Stimulated activated CD8-positive, alpha-beta memory T cell treated with anti-CD3 and anti-CD28 coated beads, Interleukin-2, amount 100 ng/mL, for 1 hour (primary cell): ENCODE data around the gene TRIM3.
A peak's percentile ranks its signal among the peaks of the same experiment; 100 is the strongest.
"Not testable (repeated sequence)": the region's sequence is repeated elsewhere in the genome, so short reads cannot be mapped to it uniquely, and the experiment has no call there.

Source experiments
- DNase-seq, 2 donors: peaks; one replicate each; pipeline ENCODE4 v3.0.0-alpha.2; 2020; ENCODE audit warnings: low read depth in 2 of 2

Gene TRIM3

DNA sequence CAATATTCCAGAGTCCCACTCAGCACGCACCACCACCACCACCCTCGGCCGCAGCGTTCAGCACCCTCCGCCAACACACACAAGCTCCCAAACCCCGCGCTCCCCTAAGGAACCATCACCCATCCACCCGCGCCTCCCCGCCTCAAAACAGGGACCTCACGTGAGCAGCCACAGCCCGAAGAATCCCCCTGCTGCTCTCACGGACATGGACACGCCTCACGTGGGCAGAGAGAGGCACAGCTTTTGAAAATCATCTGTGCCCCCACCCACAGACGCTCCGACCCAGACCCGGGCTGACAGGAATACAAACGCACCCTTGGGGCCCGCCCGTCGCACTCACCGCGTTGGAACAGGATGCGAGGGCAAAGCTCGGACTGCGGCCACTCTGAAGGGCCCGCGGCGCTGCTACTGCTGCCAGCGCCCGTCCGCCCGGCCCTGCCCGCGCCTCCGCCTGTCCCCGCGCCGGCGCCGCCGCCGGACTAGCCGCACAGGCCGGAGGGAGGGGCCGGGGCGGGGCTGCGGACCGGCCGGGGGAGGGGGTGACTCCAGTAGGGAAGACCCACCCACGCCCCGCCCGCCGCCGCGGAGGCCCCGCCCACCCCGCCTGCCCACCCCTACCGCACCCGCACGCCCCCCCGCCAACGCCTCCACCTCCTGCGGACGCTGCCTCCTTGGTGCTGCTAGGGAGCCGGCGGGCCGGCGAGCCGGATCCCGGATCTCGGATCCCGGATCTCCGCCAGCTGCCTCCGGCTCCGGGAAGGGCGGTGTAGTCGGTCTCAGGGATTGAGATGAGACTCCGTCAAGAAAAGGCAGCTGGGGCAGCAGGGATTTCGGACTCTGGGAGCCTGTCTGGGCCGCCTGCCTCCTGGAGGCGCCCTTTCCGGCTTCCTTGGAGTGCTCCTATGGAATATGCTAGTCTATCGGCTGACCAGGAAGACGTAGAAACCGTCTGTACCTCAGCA lies at the start of gene TRIM3:
TSS of gene TRIM3 (minus strand) at position 491 of the 962 bp plus-strand sequence. CDS start 8,246 bp downstream, outside the sequence.
- DNase-seq, result peak; percentile 62 to 65

DNA sequence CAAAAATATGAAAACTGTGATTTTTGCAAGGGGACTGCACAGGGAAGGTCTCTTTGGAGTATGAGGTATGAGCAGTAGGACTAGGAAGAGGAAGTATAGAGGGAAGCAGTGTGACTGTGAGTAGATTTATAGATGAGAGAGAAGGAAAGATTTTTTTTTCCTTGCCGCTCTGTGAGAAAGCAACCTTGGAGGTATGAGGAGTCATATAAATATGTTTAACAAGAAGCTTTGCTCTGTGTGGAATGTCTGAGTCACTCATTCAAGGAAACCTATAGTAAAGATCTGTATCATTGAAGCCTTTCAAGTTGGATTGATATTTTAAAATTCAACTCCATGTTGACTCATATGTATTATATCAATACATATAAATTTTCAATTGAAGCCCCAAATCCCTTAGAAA lies 49.5 kb upstream of the TRIM3 start:
- no peak for DNase-seq

DNA sequence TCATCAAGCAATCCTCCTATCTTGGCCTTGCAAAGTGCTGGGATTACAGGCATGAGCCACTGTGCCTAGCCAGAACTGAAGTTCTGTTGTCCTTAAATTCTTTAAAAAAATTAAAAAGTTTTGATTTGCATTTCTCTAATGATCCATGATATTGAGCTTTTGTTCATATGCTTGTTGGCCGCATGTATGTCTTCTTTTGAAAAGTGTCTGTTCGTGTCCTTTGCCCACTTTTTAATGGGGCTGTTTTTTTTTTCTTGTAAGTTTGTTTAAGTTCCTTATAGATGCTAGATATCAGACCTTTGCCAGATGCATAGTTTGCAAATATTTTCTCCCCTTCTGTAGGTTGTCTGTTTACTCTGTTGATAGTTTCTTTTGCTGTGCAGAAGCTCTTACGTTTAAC lies 48.2 kb upstream of the TRIM3 start:
- DNase-seq, result not testable (repeated sequence)

GRCh38 chr11:6520265-6520664 lies 46.5 kb upstream of the TRIM3 start:
- no peak for DNase-seq

DNA sequence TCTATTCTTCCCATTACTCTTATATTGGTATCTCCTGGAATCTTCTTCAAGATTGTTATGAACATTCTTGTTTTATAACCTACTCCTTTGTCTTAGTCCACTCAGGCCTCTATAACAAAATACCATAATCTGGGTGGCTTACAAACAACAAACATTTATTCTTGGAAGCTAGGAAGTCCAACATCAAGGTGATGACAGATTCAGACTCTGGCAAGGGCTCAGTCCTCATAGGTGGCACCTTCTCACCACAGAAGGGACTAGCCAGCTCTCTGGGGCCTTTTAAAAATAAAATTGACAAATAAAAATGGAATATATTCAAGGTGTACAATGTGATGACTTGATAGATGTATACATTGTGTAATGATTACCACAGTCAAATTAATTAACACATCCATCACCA lies 43.1 kb upstream of the TRIM3 start:
- no peak for DNase-seq

- no peak for DNase-seq
These were observed 32.0 kb upstream of the TRIM3 start for GRCh38 chr11:6505577-6506240.

DNA sequence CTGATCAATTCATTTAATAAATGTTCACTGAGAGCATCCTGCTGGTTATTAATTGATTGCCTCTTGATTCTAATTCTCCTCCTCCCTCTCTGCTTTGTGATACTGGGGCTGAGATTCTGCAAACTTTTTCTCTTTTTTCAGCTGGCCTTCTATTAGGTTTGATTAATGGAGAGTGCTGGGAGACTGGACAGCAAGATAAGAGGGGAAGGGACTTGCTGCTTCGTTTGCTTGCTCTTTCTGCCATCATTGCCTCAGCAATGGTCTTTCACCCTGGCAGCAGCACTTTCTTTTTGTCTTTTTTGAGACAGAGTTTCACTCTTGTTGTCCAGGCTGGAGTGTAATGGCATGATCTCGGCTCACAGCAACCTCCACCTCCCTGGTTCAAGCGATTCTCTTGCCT lies 30.4 kb upstream of the TRIM3 start:
- DNase-seq, result no peak

- no peak for DNase-seq
These were observed 28.6 kb upstream of the TRIM3 start for GRCh38 chr11:6502382-6502781.

DNA sequence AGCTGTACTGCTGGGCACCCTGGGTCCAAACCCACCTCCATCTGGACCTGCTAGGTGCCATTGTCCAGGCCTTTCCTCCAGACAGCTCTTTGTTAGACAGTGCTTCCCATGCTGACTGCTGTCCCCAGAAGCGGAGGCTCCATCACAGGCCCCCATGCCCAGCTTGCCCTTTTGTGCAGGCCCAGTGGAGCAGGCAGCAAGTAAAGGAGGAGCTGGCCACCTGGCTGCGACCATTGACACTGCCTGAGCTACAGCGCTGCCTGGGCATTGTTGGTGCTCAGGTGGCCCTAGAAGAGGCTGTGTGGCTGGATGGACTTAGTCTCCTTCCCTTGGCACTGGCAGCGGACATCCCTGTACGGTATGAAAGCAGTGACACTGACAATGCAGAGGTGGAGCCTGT lies 24.8 kb upstream of the TRIM3 start:
- DNase-seq, result no peak

DNA sequence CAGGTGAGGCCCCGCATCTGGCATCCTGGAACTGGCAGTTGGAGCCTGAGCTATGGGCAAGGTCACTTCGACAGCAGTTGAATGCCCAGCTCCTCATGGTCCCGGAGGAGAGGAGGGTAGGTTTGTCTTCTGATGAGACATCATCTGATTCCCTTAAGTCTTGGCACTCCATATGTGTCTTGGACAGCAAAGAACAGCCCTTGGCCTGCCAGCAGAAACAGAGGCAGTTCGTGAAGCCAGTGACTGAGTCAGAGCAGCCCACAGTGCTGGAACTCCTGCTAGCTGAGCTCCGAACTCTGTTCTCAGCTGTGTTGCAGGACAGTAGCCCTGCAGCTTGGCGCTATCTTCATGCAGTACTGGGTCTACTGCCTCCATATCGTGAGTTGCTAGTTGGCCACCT lies 24.4 kb upstream of the TRIM3 start:
- DNase-seq, result no peak

DNA sequence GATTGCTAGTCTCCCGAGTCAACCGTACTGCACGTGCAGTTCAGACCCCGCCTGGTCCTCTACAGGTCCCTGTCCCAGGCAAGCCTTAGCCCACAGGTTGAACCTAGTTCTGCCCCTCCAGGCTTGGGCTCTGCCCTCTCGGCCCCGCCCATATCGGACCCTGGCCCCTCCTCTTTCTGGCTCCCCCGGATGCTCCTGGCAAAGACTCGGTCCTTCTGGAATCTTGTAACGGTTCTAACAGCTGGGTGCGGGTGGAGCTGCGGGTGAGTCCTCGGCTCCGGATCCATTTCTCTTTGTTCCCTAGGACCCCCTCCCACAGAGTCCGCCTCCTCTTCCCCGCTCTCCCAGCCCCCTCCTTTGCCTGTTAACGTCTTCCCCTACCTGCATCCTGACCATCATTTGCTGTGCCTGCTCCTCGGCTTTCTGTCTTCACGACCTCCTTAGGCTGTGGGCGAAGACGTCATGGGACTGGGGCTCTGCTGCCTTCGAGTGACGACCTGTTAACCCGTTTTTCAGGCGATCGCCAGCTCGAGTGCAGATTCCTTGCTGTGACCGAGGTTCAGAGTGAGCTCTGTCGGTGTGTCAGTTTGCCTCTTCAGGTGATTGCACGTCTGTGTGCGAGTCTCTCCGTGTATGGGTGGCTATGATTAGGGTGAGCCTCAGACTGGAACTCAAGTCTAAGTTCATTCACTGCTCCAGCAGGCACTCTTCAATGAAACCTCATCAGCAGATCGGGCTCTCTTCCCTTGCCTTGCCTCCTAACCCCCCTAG lies 23.5 kb upstream of the TRIM3 start, which contains the start of gene DNHD1:
TSS of gene DNHD1 (plus strand) at position 212 of the 771 bp plus-strand sequence. CDS start 936 bp downstream, outside the sequence.
- no peak for DNase-seq

DNA sequence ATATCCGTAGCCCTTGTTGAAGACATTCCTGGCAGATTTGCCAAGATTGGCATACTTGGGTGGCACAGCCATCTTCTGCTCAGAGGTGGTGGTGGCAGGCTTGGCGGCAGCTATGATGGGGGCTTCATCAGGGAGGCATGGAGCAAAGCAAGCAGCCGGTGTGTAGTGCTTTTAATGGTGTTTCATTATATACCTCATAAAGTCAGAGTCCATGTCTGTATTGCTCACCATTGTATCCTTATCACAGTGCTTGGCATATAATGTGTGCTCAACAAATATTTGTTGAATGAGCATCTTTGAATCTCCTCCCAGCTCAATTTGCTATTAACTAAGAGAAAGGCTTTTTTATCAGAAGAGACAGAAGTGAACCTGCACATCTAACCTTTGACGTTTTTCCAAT lies 15.6 kb upstream of the TRIM3 start:
- no peak for DNase-seq

DNA sequence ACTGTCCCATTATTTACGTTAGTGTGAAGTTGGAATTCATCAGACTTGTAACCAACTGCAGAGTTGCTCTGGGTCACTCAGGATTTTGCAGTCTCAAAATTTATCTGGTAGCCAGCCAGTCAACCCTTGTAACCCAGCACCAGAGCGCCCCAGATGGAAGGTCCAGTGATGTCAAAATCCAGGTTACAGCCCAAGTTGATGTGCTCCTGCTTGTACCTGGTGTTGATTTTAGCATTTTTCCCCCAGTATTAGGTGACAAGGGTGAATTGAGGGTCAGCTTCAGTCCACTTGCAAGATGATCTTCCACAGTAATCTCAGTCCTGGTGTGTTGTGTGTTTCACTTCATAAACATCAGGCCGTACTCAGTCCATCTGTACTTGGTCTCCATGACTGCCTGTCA lies 15.1 kb upstream of the TRIM3 start:
- no peak for DNase-seq

DNA sequence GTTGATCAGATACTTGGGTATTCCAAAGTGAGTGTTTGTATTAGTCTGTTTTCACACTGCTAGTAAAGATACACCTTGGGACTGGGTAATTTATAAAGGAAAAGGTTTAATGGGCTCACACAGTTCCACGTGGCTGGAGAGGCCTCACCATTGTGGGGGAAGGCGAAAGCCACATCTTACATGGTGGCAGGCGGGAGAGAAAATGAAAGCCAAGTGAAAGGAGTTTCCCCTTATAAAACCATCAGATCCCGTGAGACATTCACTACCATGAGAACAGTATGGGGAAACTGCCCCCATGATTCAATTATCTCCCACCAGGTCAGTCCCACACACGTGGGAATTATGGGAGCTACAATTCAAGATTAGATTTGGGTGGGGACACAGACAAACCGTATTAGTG lies 14.6 kb upstream of the TRIM3 start:
- DNase-seq, result no peak

- no peak for DNase-seq
These were observed 13.2 kb upstream of the TRIM3 start for GRCh38 chr11:6486938-6487337.

DNA sequence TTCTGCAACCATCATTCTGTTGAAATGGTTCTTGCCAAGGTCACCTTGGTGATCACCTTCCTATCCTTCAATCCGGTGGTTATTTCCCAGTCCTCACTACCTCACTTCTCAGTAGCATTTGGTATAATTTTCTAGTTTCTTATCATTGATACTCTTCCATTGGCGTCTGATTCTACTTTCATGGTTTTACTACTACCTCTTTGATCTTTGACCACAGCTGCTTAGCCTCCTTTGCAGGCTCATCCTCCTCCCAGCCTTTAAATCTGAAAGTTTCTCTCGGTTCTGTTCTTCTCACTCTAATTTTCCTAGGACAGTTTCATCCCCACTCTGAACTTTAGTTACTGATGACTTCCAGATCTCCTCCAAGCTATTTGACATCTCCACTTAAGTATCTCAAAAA lies 12.5 kb upstream of the TRIM3 start:
- DNase-seq, result no peak

GRCh38 chr11:6485661-6486060 lies 11.9 kb upstream of the TRIM3 start:
- no peak for DNase-seq

- DNase-seq, result no peak
These were observed 9.3 kb upstream of the TRIM3 start for GRCh38 chr11:6483015-6483414.

GRCh38 chr11:6482441-6482840 lies 8.7 kb upstream of the TRIM3 start:
- no peak for DNase-seq

DNA sequence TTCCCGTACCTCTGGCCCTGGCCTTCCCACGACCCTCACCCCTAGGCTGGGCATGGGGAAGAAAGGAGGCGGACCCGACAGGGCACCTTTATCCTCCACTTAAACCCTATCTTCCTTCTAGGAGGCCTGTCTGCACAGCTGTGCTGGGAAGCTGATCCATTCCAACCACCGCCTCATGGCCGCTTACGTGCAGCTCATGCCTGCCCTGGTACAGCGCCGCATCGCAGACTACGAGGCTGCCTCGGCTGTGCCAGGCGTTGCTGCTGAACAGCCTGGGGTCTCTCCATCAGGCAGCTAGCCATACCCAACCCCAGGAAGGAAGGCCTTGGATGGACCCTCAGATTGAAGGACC lies 8.2 kb upstream of the TRIM3 start:
- no peak for DNase-seq

- peak; percentile 90 to 92 for DNase-seq
These were observed 7.5 kb upstream of the TRIM3 start, which contains the start of the genes ARFIP2 and TIMM10B for GRCh38 chr11:6481012-6481923. Gene ARFIP2, minus strand, starts transcription at chr11:6481331. Its CDS starts 910 bp downstream, at chr11:6480421. Gene TIMM10B, plus strand, starts transcription at chr11:6481501. Its CDS starts 16 bp downstream, at chr11:6481517.
